ENCODE data around the gene ZNF853.

DNA sequence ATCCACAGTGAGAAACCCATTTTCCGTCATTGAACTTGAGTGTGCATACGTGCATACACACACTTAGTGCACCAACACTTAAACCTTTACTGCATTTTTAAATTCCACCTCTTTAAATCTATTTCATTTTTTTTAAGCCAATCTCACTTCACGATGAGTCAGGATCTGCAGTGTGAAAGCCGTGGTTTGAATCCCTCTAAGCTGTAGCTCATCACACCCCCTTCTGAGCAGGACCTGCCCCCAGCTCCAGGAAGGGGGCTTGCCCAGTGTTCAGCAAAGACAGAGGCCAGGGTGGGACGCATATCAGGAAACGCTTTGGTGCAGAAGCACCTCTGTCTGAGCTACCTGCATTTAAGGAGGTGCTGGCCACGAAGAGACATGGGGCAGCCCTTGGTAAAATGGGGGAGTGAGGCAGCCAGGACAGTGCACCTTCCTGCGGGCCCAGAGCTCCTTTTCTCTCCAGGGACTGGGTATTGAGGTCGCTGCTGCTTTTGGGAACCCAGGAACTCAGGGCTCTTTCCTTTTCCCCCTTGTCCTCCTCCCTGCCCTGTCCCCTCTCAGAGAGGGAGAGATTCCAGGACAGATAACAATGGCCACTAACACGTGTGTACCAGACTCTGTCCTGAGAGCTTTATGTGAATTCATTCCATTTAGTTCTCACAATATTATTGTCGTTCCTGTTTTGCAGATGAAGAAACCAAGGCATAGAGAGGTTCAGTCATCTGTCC is 43.4 kb downstream of the ZNF853 start:
- TF ChIP-seq POLR2A (IDR thresholded peaks at IDR 0.05) (no peak), CTCF (IDR thresholded peaks at IDR 0.05) (no peak)

All from stomach (tissue), 4 donors.